PC-9 (cell line): Measurements from ENCODE around the gene HYDIN.

Experiments used
- CTCF ChIP-seq: fragments of 200-600 bp; sonication (generic); conservative IDR thresholded peaks from 2 replicates; pipeline ENCODE4 v1.6.1; 2017; ENCODE audit warnings: mixed run types, antibody characterized with exemption, mild to moderate bottlenecking, moderate library complexity
- EZH2 ChIP-seq: fragments of 200-600 bp; sonication (generic); IDR thresholded peaks from 2 replicates; pipeline ENCODE4 v1.8.0; 2017; ENCODE audit warnings: antibody characterized with exemption, low read depth

GRCh38 chr16:70769131-70769530 is 461.4 kb downstream of the HYDIN start:
- TF ChIP-seq CTCF (no peak), EZH2 (no peak)
